MM.1S (cell line): ENCODE measurements around the gene RBMS3.

Experiments used
- DNase-seq: peaks from one replicate; pipeline ENCODE4 v3.0.0-alpha.2; 2015
- H2AFZ ChIP-seq: fragments of 300-600 bp; sonication (generic); 2 replicates; pipeline ENCODE4 v1.6.0; 2016; ENCODE audit warnings: antibody characterized with exemption, low read length
- H3F3A ChIP-seq: fragments of 300-600 bp; sonication (generic); 2 replicates; pipeline ENCODE4 v1.6.1; 2016; ENCODE audit warnings: mild to moderate bottlenecking, antibody characterized with exemption, low read length, moderate library complexity, mixed read lengths; ENCODE audit not compliant: insufficient read depth
- H3K27ac ChIP-seq: fragments of 300-600 bp; sonication (generic); 2 replicates; pipeline ENCODE4 v1.5.1; 2016; ENCODE audit warnings: mild to moderate bottlenecking, low read length
- H3K27me3 ChIP-seq: fragments of 300-600 bp; sonication (generic); replicated peaks from 2 replicates; pipeline ENCODE4 v1.6.0; 2016; ENCODE audit warnings: low read length; ENCODE audit not compliant: insufficient read depth
- H3K36me3 ChIP-seq: fragments of 300-600 bp; sonication (generic); replicated peaks from 2 replicates; pipeline ENCODE4 v1.6.1; 2016; ENCODE audit warnings: mild to moderate bottlenecking, low read length, mixed read lengths; ENCODE audit not compliant: insufficient read depth
- H3K4me1 ChIP-seq: fragments of 300-600 bp; sonication (generic); 2 replicates; pipeline ENCODE4 v1.6.1; 2016; ENCODE audit warnings: low read length, mixed read lengths
- H3K4me2 ChIP-seq: fragments of 300-600 bp; sonication (generic); 2 replicates; pipeline ENCODE4 v1.6.0; 2016; ENCODE audit warnings: low read depth, low read length
- H3K4me3 ChIP-seq: fragments of 300-600 bp; sonication (generic); 2 replicates; pipeline ENCODE4 v1.5.1; 2016; ENCODE audit warnings: low read length, mixed read lengths
- H3K79me2 ChIP-seq: fragments of 300-600 bp; sonication (generic); 2 replicates; pipeline ENCODE4 v1.6.1; 2016; ENCODE audit warnings: mixed run types, low read length, mixed read lengths
- H3K9ac ChIP-seq: fragments of 300-600 bp; sonication (generic); 2 replicates; pipeline ENCODE4 v1.6.1; 2016; ENCODE audit warnings: low read length, mixed read lengths
- H3K9me2 ChIP-seq: fragments of 300-600 bp; sonication (generic); replicated peaks from 2 replicates; pipeline ENCODE4 v1.6.1; 2016; ENCODE audit warnings: mild to moderate bottlenecking, low read length, mixed read lengths; ENCODE audit not compliant: insufficient read depth
- H3K9me3 ChIP-seq: fragments of 300-600 bp; sonication (generic); replicated peaks from 2 replicates; pipeline ENCODE4 v1.6.1; 2016; ENCODE audit warnings: mild to moderate bottlenecking, low read length, mixed read lengths; ENCODE audit not compliant: insufficient read depth
- H4K20me1 ChIP-seq: fragments of 300-600 bp; sonication (generic); 2 replicates; pipeline ENCODE4 v1.6.1; 2016; ENCODE audit warnings: mild to moderate bottlenecking, low read length, moderate library complexity, mixed read lengths; ENCODE audit not compliant: insufficient read depth
- EZH2 ChIP-seq: fragments of 300-600 bp; sonication (generic); optimal IDR thresholded peaks from 2 replicates; pipeline ENCODE3; 2017; ENCODE audit warnings: low read depth, mild to moderate bottlenecking, antibody characterized with exemption, low read length, mixed read lengths
- EZH2phosphoT487 ChIP-seq: fragments of 300-600 bp; sonication (generic); IDR thresholded peaks from 2 replicates; pipeline ENCODE4 v1.6.1; 2018; ENCODE audit warnings: antibody characterized with exemption, low read length
- TF ChIP-seq, protein P1 (sequence below): fragments of 300-600 bp; sonication (generic); IDR thresholded peaks from 2 replicates; pipeline ENCODE4 v1.5.1; 2016; ENCODE audit warnings: antibody characterized with exemption, low read length, mixed read lengths

The RBMS3 gene

DNA sequence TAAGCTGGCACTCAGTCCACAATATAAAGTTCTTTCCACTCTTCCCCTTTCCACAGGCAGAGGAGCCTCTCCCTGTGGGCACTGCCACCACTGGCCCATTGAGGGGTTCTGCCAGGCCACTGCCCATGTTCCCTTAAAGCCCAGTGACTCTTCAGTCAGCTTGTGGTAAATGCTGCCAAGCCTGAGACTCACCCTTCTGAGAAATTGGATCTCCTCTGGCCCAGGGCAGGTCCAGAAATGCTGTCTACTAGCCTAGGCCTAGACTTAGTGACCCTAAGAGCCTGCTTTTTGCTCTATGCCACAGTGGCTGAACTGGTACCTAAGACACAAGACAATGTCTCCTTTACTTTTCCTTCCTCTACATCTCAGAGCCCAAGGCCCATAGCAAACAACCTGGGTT lies 295.8 kb downstream of the RBMS3 start:
- Histone ChIP-seq H3K9ac (no peak overlapping the region), H2AFZ (no peak overlapping the region), H3K79me2 (no peaks in the 10 kb centered on the region), H4K20me1 (no peaks in the 10 kb centered on the region), H3K9me3 (no peaks in the 10 kb centered on the region), H3K36me3 (no peaks in the 10 kb centered on the region), H3K27ac (no peak overlapping the region), H3K27me3 (no peaks in the 10 kb centered on the region), H3K4me2 (no peak overlapping the region), H3F3A (no peaks in the 10 kb centered on the region), H3K4me1 (no peaks in the 10 kb centered on the region), H3K9me2 (no peaks in the 10 kb centered on the region), H3K4me3 (no peak overlapping the region)
- DNase-seq, result no peak
- TF ChIP-seq, protein P1, sequence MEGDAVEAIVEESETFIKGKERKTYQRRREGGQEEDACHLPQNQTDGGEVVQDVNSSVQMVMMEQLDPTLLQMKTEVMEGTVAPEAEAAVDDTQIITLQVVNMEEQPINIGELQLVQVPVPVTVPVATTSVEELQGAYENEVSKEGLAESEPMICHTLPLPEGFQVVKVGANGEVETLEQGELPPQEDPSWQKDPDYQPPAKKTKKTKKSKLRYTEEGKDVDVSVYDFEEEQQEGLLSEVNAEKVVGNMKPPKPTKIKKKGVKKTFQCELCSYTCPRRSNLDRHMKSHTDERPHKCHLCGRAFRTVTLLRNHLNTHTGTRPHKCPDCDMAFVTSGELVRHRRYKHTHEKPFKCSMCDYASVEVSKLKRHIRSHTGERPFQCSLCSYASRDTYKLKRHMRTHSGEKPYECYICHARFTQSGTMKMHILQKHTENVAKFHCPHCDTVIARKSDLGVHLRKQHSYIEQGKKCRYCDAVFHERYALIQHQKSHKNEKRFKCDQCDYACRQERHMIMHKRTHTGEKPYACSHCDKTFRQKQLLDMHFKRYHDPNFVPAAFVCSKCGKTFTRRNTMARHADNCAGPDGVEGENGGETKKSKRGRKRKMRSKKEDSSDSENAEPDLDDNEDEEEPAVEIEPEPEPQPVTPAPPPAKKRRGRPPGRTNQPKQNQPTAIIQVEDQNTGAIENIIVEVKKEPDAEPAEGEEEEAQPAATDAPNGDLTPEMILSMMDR, result no peak
- TF ChIP-seq EZH2phosphoT487 (no peak), EZH2 (no peak)

GRCh38 chr3:29577250-29577649 lies 296.4 kb downstream of the RBMS3 start:
- H3K27me3 ChIP-seq, result no peaks in the 10 kb centered on the region
- H3K4me2 ChIP-seq, result no peak overlapping the region
- H3K36me3 ChIP-seq, result no peaks in the 10 kb centered on the region
- no peak overlapping the region for H3K27ac ChIP-seq
- H3K4me3 ChIP-seq, result no peak overlapping the region
- no peaks in the 10 kb centered on the region for H3K9me3 ChIP-seq
- no peak overlapping the region for H2AFZ ChIP-seq
- H3K9ac ChIP-seq, result no peak overlapping the region
- no peaks in the 10 kb centered on the region for H3K4me1 ChIP-seq
- TF ChIP-seq EZH2, result no peak
- no peak for TF ChIP-seq EZH2phosphoT487
- TF ChIP-seq, protein P1, result no peak
- H3F3A ChIP-seq, result no peaks in the 10 kb centered on the region
- no peak for DNase-seq
- no peaks in the 10 kb centered on the region for H3K9me2 ChIP-seq
- no peaks in the 10 kb centered on the region for H3K79me2 ChIP-seq
- no peaks in the 10 kb centered on the region for H4K20me1 ChIP-seq

GRCh38 chr3:29581311-29581710 lies 300.4 kb downstream of the RBMS3 start:
- no peak for DNase-seq
- Histone ChIP-seq H3K9me3 (no peaks in the 10 kb centered on the region), H3K4me3 (no peak overlapping the region), H3K9me2 (no peaks in the 10 kb centered on the region), H3K27ac (no peak overlapping the region), H3K79me2 (no peaks in the 10 kb centered on the region), H2AFZ (no peak overlapping the region), H4K20me1 (no peaks in the 10 kb centered on the region), H3K36me3 (no peaks in the 10 kb centered on the region), H3K9ac (no peak overlapping the region), H3K4me2 (no peak overlapping the region), H3K27me3 (no peaks in the 10 kb centered on the region), H3K4me1 (no peaks in the 10 kb centered on the region), H3F3A (no peaks in the 10 kb centered on the region)
- no peak for TF ChIP-seq EZH2phosphoT487

- H3K27me3 ChIP-seq, result no peaks in the 10 kb centered on the region
- H3K27ac ChIP-seq, result no peak overlapping the region
- TF ChIP-seq EZH2phosphoT487 (no peak), EZH2 (no peak)
- TF ChIP-seq, protein P1, result no peak
- no peak overlapping the region for H2AFZ ChIP-seq
- no peak overlapping the region for H3K4me3 ChIP-seq
- no peaks in the 10 kb centered on the region for H4K20me1 ChIP-seq
- H3K36me3 ChIP-seq, result no peaks in the 10 kb centered on the region
- no peak overlapping the region for H3K4me2 ChIP-seq
- no peaks in the 10 kb centered on the region for H3F3A ChIP-seq
- H3K4me1 ChIP-seq, result no peaks in the 10 kb centered on the region
- no peaks in the 10 kb centered on the region for H3K9me2 ChIP-seq
- no peaks in the 10 kb centered on the region for H3K79me2 ChIP-seq
- no peak for DNase-seq
- no peak overlapping the region for H3K9ac ChIP-seq
- H3K9me3 ChIP-seq, result no peaks in the 10 kb centered on the region
Observed at GRCh38 chr3:29582273-29582672, 301.4 kb downstream of the RBMS3 start.
